NB4 (cell line): Measurements from ENCODE around the gene LIN37.
A peak's percentile ranks its signal among the peaks of the same experiment; 100 is the strongest.

Experiments
- POLR2A ChIP-seq: IDR thresholded peaks from 2 replicates; pipeline ENCODE4 v1.6.1; 2011; ENCODE audit warnings: mild to moderate bottlenecking; ENCODE audit not compliant: insufficient read length; ENCODE audit errors: extremely low read depth
- TF ChIP-seq, protein P1 (sequence below): IDR thresholded peaks from one replicate; pipeline ENCODE4 v1.5.1; 2012; ENCODE audit warnings: low read depth, low read length

- TF ChIP-seq POLR2A, result peak; percentile 42
- TF ChIP-seq, protein P1, sequence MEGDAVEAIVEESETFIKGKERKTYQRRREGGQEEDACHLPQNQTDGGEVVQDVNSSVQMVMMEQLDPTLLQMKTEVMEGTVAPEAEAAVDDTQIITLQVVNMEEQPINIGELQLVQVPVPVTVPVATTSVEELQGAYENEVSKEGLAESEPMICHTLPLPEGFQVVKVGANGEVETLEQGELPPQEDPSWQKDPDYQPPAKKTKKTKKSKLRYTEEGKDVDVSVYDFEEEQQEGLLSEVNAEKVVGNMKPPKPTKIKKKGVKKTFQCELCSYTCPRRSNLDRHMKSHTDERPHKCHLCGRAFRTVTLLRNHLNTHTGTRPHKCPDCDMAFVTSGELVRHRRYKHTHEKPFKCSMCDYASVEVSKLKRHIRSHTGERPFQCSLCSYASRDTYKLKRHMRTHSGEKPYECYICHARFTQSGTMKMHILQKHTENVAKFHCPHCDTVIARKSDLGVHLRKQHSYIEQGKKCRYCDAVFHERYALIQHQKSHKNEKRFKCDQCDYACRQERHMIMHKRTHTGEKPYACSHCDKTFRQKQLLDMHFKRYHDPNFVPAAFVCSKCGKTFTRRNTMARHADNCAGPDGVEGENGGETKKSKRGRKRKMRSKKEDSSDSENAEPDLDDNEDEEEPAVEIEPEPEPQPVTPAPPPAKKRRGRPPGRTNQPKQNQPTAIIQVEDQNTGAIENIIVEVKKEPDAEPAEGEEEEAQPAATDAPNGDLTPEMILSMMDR, result no peak
Measured at GRCh38 chr19:35744430-35745327, 3.7 kb upstream of the LIN37 start.
